HG02571 (cell line): ENCODE measurements around the gene RBM10.

ENCODE experiments used
- ATAC-seq: cut with Tn5 transposase; IDR thresholded peaks from one replicate; pipeline ENCODE4 v1.9.1; 2021; ENCODE audit warnings: mild to moderate bottlenecking, moderate library complexity; ENCODE audit not compliant: unreplicated experiment

Gene RBM10

DNA sequence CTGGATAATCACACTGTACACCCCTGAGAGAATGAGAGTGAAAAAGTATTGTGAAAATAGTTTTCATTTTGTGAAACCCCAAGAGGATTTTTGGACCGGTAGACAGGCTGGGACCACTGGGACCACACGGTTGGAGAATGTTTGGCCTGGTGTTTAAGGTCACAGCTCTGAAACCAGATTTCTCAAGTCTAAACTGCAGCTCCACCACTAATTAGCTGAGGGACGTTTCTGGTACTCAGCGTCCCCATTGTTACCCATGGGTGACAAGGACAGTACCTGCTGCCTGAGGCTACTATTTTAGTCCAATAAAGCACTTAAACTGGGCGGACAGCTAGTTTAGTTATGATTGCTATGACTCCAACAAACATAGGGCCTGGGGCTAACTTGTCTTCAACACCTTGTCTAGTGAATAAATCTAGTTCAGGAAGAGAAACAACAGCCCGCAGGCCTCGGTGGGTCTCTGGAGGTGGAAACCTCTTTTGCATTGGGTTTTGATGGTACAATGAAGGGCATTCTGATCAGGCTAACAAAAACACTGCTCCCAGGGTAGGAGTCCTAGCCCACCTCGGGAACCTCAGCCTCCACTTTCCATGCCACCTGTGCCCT is 87.3 kb downstream of the RBM10 start:
- no peak for ATAC-seq

DNA sequence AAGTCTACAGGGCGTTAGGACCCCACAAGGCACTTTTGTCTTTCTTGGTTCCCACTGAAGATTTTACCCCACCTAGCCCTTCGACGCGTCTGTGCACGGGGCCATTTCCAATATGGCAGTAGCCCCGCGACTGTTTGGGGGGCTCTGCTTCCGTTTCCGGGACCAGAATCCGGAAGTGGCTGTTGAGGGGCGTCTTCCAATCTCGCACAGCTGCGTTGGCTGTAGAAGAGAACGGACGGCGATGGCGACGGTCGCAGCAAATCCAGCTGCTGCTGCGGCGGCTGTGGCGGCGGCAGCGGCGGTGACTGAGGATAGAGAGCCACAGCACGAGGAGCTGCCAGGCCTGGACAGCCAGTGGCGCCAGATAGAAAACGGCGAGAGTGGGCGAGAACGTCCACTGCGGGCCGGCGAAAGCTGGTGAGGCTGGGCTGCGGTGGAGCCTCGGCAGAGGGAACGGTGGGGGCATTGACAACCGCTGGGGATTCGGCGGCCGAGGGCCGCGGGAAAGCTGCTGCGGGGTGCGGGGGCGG is 87.8 kb downstream of the RBM10 start, which contains the start of gene USP11:
TSS of gene USP11 (plus strand) at position 207 of the 530 bp plus-strand sequence. CDS start at position 242, 35 bp downstream.
- ATAC-seq: peak; percentile 24

DNA sequence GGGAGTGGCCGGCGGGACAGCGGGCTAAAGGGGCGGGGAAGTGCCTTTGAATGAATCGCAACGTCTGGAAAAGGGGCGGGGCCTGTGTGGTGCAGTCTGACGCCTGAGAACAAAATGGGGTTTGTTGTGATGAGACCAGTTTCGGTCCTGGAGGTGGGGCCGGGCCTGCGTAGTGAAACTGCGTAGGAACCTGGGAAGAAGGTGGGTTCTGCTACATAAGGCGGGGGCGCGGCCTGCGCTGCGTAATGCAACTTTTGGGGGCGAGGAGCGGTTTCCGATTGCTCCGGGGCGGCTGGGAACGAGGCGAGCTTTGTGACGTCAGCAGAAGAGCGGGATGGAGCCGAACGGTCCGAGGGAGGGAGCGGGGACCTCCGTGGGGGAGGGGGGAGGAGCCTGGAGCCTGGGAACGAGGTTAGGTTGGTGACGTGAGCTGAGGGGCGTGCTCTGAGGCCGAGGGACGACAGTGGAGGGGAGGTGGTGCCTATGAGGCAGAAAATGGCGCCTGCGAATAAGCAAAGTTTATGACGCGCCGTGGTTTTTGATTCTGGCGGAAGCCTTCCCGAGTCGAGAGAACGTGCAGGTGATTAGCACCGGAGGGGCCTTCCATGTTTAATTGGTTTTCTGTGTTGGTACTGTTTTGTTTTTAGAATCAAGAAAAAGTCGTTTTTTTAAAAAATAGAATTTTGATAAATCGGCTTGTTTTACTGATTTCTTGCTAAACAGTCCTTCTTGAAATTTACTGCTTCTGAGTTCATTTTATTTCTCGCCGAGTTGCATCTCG is 88.5 kb downstream of the RBM10 start:
- peak; percentile 76 for ATAC-seq

DNA sequence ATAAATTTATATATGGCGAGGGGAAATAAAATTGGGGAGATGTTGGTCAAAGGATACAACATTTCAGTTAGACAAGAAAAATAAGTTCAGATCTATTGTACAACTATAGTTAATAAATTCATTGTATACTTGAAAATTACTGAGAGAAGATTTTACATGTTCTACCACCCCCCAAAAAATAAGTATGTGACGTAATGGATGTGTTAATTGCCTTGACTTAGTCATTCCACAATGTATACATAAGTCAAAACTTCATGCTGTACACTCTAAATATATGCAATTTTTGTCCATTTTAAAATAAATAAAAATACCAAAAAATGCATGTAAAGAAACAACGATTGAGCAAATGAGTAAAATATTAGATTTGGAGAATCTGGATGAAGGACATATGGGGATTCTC is 89.6 kb downstream of the RBM10 start:
- ATAC-seq: no peak

DNA sequence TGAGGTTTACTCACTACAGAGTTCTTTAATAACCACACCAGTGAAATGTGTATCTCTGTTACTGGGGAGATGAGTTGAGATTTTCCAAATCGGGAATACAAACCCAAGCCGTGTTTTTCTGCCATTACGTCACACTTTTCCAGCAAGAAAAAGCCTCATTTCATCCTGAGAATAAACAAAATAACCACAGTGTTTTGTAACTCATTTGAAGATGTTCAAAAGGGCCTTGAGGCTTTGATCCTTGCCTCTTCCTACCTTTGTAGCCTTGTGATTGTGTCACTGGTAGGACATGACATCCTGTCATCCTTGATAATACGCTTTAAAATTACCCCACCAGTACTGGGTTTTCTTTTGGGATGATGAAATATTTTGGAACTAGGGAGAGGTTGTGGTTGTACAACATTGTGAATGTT is 90.7 kb downstream of the RBM10 start:
- no peak for ATAC-seq
